Measurements from ENCODE around the gene TPSG1.
"Not testable (repeated sequence)": the region's sequence is repeated elsewhere in the genome, so short reads cannot be mapped to it uniquely, and the experiment has no call there.

GRCh38 chr16:1243363-1243762 is 18.3 kb upstream of the TPSG1 start:
- TF ChIP-seq CTCF (IDR thresholded peaks at IDR 0.05; ENCODE audit: low read length); EZH2 (IDR thresholded peaks at IDR 0.05; ENCODE audit: borderline replicate concordance, low read length): not testable (repeated sequence)
